C4-2B (cell line): ENCODE data around the gene ITIH4.

Experiments
- H3K27ac ChIP-seq: fragments of 450-650 bp; 2 replicates; pipeline ENCODE4 v1.5.1; 2017
- CTCF ChIP-seq: fragments of 450-650 bp; conservative IDR thresholded peaks from 2 replicates; pipeline ENCODE4 v1.5.1; 2017; ENCODE audit warnings: mild to moderate bottlenecking
- ZFX ChIP-seq: fragments of 450-650 bp; IDR thresholded peaks from 2 replicates; pipeline ENCODE4 v1.6.1; 2017

ITIH4 gene

GRCh38 chr3:52844290-52844975, 14.0 kb upstream of the ITIH4 start:
- no peak overlapping the region for H3K27ac ChIP-seq
- no peak for TF ChIP-seq ZFX
- no peak for TF ChIP-seq CTCF

GRCh38 chr3:52843881-52844280, 13.4 kb upstream of the ITIH4 start:
- TF ChIP-seq ZFX (no peak), CTCF (no peak)

GRCh38 chr3:52843108-52843865, 12.8 kb upstream of the ITIH4 start:
- no peak overlapping the region for H3K27ac ChIP-seq
- TF ChIP-seq CTCF (no peak), ZFX (no peak)

More at GRCh38 chr3:52843881-52844280, 13.4 kb upstream of the ITIH4 start:
- H3K27ac ChIP-seq: no peak overlapping the region

GRCh38 chr3:52842424-52842823, 12.0 kb upstream of the ITIH4 start:
- TF ChIP-seq ZFX: no peak
- TF ChIP-seq CTCF: no peak
- no peak overlapping the region for H3K27ac ChIP-seq

- TF ChIP-seq ZFX (no peak), CTCF (no peak)
- H3K27ac ChIP-seq: no peak overlapping the region
Observed at GRCh38 chr3:52841981-52842340, 11.5 kb upstream of the ITIH4 start.

GRCh38 chr3:52841211-52841980, 10.9 kb upstream of the ITIH4 start:
- TF ChIP-seq CTCF (no peak), ZFX (no peak)
- H3K27ac ChIP-seq: no peak overlapping the region
